Measurements from ENCODE around the gene DNAJA4. TPM values are rescaled to one million over a fixed set of nuclear protein-coding genes. Genes with fewer than 3 reads are reported as not detected.

DNAJA4 gene
- total RNA-seq, 2 experiments from 2014 or later = 28.5 to 31.2 TPM

GRCh38 chr15:78292219-78292618, 27.9 kb downstream of the DNAJA4 start:
- CTCF ChIA-PET = interaction anchor here (1.0 kb wide), 1 partner anchor 28 kb away, joined by 3 read pairs; the partner anchor contains the start of gene DNAJA4
- Mint-ChIP-seq H3K36me3 (ENCODE audit: low read depth) (peaks cover 16% of the 10 kb centered on the region), H3K4me1 (peaks cover 2% of the 10 kb centered on the region), H3K4me3 (no peak overlapping the region), H3K27me3 (no peaks in the 10 kb centered on the region), H3K27ac (no peak overlapping the region), H3K9me3 (no peaks in the 10 kb centered on the region)
- DNase-seq = no peak
- POLR2A ChIA-PET = no interaction called here

- Mint-ChIP-seq H3K4me3 (peak within 1 kb of the TSS; percentile 99), H3K9me3 (no peaks in the 10 kb centered on the region), H3K27me3 (peaks cover 3% of the 10 kb centered on the region), H3K27ac (peak within 1 kb of the TSS; percentile 98), H3K4me1 (peaks cover 27% of the 10 kb centered on the region), H3K36me3 (ENCODE audit: low read depth) (peaks cover 4% of the 10 kb centered on the region)
- peak; percentile 91 for DNase-seq
- POLR2A ChIA-PET = interaction anchor here (0.6 to 1.0 kb wide), 5 partner anchors 20 to 241 kb away, joined by 3 to 4 read pairs (median 3); partner anchors contain the start of genes DNAJA4 and PSMA4
- CTCF ChIA-PET = interaction anchor here (0.7 to 3.0 kb wide), 10 partner anchors 8 to 330 kb away, joined by 3 to 16 read pairs (median 4); partner anchors contain the start of gene DNAJA4
Measured at GRCh38 chr15:78299101-78299930, 35.0 kb downstream of the DNAJA4 start, which contains the start of gene SKIC8. SKIC8 (minus strand) TSS chr15:78299609; CDS start chr15:78295686, 3,923 bp downstream.

GRCh38 chr15:78301326-78301725, 37.0 kb downstream of the DNAJA4 start:
- H3K27ac Mint-ChIP-seq = peak overlapping the region; percentile 14
- CTCF ChIA-PET = no interaction called here

DNA sequence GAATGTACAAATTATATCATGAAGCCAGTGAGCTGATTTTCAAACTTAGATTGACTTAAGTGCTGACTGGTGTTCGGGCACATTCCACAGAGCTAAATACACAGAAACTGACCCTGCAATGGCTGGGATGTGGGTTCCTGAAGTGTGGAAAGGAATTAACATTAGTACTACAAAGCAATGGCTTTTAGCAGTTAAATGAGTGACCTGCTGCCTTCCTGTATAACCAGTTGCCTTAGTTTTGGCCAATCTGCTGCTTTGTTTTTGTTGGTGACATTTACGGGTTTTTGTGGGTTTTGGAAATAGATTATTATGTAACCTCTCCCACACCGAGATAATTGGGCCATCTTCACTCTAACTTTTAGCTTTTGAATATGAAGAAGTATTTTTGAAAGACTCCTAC, 37.5 kb downstream of the DNAJA4 start:
- H3K9me3 Mint-ChIP-seq = no peaks in the 10 kb centered on the region
- ChIA-PET CTCF (no interaction called here), POLR2A (interaction anchor here (0.9 kb wide), 1 partner anchor 36 kb away, joined by 3 read pairs; no protein-coding TSS in a partner anchor)
- no peak overlapping the region for H3K27ac Mint-ChIP-seq
- peaks cover 26% of the 10 kb centered on the region for H3K4me1 Mint-ChIP-seq
- H3K36me3 Mint-ChIP-seq (ENCODE audit: low read depth) = no peaks in the 10 kb centered on the region
- H3K27me3 Mint-ChIP-seq = peaks cover 5% of the 10 kb centered on the region
- DNase-seq = no peak
- no peak overlapping the region for H3K4me3 Mint-ChIP-seq

More at GRCh38 chr15:78301326-78301725, 37.0 kb downstream of the DNAJA4 start:
- no peaks in the 10 kb centered on the region for H3K36me3 Mint-ChIP-seq (ENCODE audit: low read depth)
- peaks cover 3% of the 10 kb centered on the region for H3K27me3 Mint-ChIP-seq
- no peak for DNase-seq
- H3K4me3 Mint-ChIP-seq = no peak overlapping the region
- POLR2A ChIA-PET = interaction anchor here (0.9 kb wide), 1 partner anchor 35 kb away, joined by 3 read pairs; no protein-coding TSS in a partner anchor
- peaks cover 27% of the 10 kb centered on the region for H3K4me1 Mint-ChIP-seq
- H3K9me3 Mint-ChIP-seq = no peaks in the 10 kb centered on the region

DNA sequence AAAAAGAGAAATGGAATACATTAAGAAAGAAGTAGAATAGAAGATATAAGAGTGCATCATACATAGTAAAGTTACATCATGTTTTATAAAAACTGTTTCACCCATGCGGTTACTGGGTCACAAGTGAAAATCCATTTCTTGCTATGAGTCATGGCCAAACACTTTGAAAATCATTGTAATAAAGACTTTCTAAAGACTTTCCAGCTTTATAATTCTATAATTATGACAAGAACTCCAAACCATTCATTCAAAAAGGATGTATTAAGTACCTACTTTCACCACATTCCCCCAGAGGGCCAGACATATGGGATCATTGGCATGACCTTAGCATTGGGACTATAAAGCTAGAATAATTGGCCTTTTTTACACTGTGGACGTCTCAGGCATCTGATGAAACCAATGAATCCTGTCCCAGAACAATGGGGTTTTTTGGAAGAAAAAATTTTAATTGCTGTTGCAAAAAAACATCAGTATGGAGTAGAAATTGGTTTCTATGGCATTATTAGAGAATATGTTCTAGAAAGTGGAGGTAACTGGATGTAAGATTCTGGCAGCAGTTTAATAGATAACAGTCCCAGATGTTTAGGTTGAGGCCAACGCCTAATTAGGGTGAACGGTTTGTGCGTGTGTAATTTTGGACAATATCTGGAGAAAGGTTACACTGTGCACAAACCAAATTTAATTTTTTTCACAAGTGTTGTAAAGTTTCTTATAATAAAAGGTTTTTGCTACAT, 38.4 kb downstream of the DNAJA4 start:
- H3K9me3 Mint-ChIP-seq = no peaks in the 10 kb centered on the region
- no peak overlapping the region for H3K4me3 Mint-ChIP-seq
- peaks cover 22% of the 10 kb centered on the region for H3K4me1 Mint-ChIP-seq
- peaks cover 8% of the 10 kb centered on the region for H3K27me3 Mint-ChIP-seq
- H3K36me3 Mint-ChIP-seq (ENCODE audit: low read depth) = no peaks in the 10 kb centered on the region
- H3K27ac Mint-ChIP-seq = no peak overlapping the region
- CTCF ChIA-PET = no interaction called here
- POLR2A ChIA-PET = no interaction called here
- DNase-seq = no peak

DNA sequence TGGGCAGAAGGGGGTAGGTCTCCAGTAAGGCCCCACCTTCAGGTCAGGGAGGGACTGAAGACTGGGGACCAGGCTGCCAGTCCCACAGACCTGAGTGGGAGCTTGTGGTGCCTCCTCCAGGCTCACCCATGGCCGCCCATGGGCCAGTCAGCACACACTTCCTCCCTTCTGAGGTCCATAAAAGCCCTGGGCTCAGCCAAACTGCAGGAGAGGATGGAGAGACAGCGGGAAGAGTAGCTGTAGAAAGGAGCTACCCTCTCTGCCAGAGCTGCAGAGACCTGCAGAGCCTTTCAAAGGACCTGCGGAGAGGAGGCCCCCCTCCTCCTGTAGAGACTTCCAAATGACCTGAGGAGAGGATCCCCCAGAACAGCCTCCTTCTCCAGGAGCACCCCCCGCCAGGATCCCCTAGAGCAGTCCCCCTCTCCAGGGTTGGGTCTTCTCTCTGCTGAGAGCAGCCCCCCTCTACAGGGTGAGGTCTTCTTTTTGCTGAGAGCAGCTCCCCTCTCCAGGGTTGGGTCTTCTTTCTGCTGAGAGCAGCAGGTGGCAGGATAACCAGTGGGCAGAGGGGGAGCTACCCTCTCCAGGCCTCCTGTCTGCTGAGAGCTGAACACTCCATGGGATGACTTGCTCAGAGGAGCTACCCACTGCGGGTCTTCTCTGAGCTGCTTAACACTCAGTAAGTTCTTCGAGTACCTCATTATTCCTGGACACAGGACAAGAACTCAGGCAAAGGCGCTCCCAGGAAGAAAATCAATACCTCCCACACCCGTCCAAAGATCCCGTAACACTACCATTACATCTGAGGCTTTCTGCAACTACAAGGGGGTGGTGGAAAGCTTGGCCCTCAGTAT, 40.1 kb downstream of the DNAJA4 start:
- ChIA-PET POLR2A (no interaction called here), CTCF (no interaction called here)
- H3K4me1 Mint-ChIP-seq = peaks cover 7% of the 10 kb centered on the region
- no peak overlapping the region for H3K27ac Mint-ChIP-seq
- no peak for DNase-seq
- peaks cover 12% of the 10 kb centered on the region for H3K27me3 Mint-ChIP-seq
- H3K9me3 Mint-ChIP-seq = no peaks in the 10 kb centered on the region
- no peaks in the 10 kb centered on the region for H3K36me3 Mint-ChIP-seq (ENCODE audit: low read depth)
- H3K4me3 Mint-ChIP-seq = no peak overlapping the region

DNA sequence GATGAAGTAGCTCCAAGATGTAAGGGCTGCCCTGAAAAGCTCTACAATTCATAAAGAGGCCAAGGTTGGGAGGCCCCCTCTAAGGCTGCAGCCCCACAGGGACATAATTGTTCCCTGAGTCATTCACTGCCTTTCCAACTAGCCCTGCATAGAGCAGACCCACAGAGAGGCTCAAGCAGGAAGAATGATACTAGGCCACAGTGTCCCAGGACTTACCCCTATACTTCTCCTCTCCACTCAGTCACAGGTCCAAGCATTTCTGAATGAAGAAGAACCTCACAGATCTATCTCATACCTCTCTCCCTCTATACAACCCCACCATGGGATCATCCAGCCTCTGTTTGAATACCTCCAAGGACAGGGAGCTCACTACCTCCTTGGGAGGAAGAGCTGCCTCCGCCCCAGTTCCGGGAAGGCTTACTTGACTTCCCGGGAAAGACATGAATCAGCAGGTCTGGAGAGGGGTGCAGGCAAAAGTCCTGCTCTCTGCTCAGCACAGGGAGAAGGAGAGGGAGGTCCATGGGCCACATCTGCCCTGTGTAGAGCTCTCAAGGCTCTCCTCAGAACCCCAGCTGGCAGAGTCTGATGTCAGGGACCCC, 41.9 kb downstream of the DNAJA4 start:
- H3K4me3 Mint-ChIP-seq = no peak overlapping the region
- no peak overlapping the region for H3K27ac Mint-ChIP-seq
- ChIA-PET CTCF (no interaction called here), POLR2A (no interaction called here)
- H3K36me3 Mint-ChIP-seq (ENCODE audit: low read depth) = no peaks in the 10 kb centered on the region
- no peak for DNase-seq
- H3K27me3 Mint-ChIP-seq = peaks cover 12% of the 10 kb centered on the region
- no peaks in the 10 kb centered on the region for H3K9me3 Mint-ChIP-seq
- H3K4me1 Mint-ChIP-seq = peaks cover 1% of the 10 kb centered on the region

DNA sequence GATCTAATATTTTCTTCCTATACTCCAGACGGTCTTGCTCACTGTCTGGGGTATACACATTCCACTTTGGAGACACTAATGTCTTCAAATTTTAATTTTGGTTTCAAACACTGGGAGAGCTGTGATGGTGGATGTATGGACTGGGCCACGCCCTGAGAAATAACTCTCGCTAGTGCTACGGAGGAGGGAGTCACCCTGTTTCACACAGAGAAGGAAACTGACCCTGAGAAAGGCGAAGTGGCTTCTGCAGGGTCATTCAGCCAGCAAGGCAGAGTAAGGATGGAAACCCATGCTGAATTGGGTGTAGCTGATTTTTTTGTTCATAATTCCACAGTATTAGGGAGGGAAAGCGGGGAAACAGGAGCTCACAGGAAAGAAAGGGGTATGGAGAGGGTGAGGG, 43.6 kb downstream of the DNAJA4 start:
- DNase-seq = no peak
- CTCF ChIA-PET = interaction anchor here (0.9 to 3.2 kb wide), 3 partner anchors 9 to 115 kb away, joined by 3 to 16 read pairs (median 5); partner anchors contain the start of gene SKIC8
- POLR2A ChIA-PET = no interaction called here
- peaks cover 9% of the 10 kb centered on the region for H3K27me3 Mint-ChIP-seq
- H3K4me1 Mint-ChIP-seq = no peaks in the 10 kb centered on the region
- no peak overlapping the region for H3K4me3 Mint-ChIP-seq
- no peaks in the 10 kb centered on the region for H3K36me3 Mint-ChIP-seq (ENCODE audit: low read depth)
- peak overlapping the region; percentile 11 for H3K27ac Mint-ChIP-seq
- H3K9me3 Mint-ChIP-seq = no peaks in the 10 kb centered on the region

GRCh38 chr15:78308422-78309032, 44.2 kb downstream of the DNAJA4 start:
- H3K4me3 Mint-ChIP-seq = no peak overlapping the region
- H3K27me3 Mint-ChIP-seq = peaks cover 9% of the 10 kb centered on the region
- POLR2A ChIA-PET = no interaction called here
- no peaks in the 10 kb centered on the region for H3K4me1 Mint-ChIP-seq
- H3K36me3 Mint-ChIP-seq (ENCODE audit: low read depth) = no peaks in the 10 kb centered on the region
- H3K9me3 Mint-ChIP-seq = no peaks in the 10 kb centered on the region
- no peak overlapping the region for H3K27ac Mint-ChIP-seq
- CTCF ChIA-PET = interaction anchor here (0.9 to 3.2 kb wide), 3 partner anchors 10 to 114 kb away, joined by 3 to 16 read pairs (median 5); partner anchors contain the start of gene SKIC8
- DNase-seq = peak; percentile 61

GRCh38 chr15:78311292-78311691, 46.9 kb downstream of the DNAJA4 start:
- H3K4me1 Mint-ChIP-seq = no peaks in the 10 kb centered on the region
- DNase-seq = no peak
- no peak overlapping the region for H3K27ac Mint-ChIP-seq
- ChIA-PET CTCF (interaction anchor here (0.6 to 1.7 kb wide), 7 partner anchors 10 to 311 kb away, joined by 3 to 5 read pairs (median 3); no protein-coding TSS in a partner anchor), POLR2A (interaction anchor here (0.7 kb wide), 1 partner anchor 87 kb away, joined by 3 read pairs; no protein-coding TSS in a partner anchor)
- no peaks in the 10 kb centered on the region for H3K36me3 Mint-ChIP-seq (ENCODE audit: low read depth)
- H3K4me3 Mint-ChIP-seq = no peak overlapping the region
- H3K27me3 Mint-ChIP-seq = peaks cover 9% of the 10 kb centered on the region
- no peaks in the 10 kb centered on the region for H3K9me3 Mint-ChIP-seq

DNA sequence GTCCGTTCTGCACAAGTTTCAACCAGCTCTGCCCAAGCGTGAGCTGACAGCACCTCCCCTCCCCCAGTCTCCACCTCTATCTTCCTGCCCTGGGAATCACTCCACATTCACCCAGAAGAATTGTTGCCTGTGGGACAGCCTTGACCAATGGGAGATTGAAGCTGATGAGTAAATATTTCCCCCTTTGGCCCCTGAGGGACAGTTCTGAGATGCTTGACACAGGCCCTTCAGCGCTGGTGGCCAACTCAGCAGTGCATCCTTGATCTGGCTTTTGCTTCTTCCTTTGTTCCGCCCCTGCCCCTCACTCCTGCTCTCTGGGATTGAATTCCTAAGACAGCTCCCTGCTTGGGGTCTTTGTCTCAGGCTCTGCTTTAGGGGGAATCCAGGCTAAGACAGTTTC, 48.2 kb downstream of the DNAJA4 start:
- no peaks in the 10 kb centered on the region for H3K9me3 Mint-ChIP-seq

More for the DNA sequence above, 48.2 kb downstream of the DNAJA4 start:
- Mint-ChIP-seq H3K4me1 (no peaks in the 10 kb centered on the region), H3K27ac (no peak overlapping the region), H3K27me3 (peaks cover 4% of the 10 kb centered on the region), H3K36me3 (ENCODE audit: low read depth) (no peaks in the 10 kb centered on the region), H3K4me3 (no peak overlapping the region)
- POLR2A ChIA-PET = no interaction called here
- no peak for DNase-seq
- CTCF ChIA-PET = interaction anchor here (0.6 to 1.7 kb wide), 3 partner anchors 72 to 403 kb away, joined by 3 to 4 read pairs (median 3); no protein-coding TSS in a partner anchor
